ENCODE data around the gene TBL2.
"Not testable (repeated sequence)": the region's sequence is repeated elsewhere in the genome, so short reads cannot be mapped to it uniquely, and the experiment has no call there.

Gene TBL2

DNA sequence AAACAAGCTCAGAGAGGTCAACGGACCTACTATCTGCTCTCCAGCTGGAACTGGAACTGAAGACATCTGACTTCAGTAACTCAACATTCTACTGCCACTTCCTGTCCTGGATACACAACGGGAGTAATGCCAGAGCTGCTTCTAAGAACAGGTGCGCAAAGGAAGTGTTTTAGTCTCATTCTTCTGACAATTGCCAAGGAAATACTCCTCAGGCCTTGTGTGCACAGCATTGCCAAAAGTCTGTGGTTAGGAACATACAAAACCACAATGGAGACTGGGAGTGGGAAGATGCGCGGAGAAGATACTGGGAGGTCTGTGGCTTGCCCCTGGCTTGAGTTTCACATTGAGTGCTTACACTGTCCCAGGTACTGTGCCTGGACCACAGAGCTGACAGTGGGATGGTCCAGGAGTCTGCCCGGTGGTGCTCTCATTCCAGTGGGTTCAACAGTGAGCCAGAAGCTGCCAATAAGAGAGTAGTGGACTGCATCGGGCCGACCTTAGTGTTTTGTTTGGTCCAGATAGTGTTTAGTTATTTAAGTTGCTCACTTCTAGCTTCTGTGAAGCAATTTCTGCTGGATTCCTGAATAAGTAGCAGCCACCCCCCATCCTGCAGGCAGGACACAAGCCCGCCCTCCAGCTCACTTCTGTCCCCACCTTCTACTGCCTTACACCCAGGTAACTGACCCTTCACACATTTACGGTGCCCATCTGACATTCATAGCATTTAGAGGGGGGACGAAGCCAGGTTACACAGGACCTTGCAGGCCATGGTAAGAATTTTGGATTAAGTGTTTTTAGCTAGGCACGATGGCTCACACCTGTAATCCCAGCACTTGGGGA, 10.3 kb downstream of the TBL2 start:
- DNase-seq (ENCODE audit: low spot score) = no peak

DNA sequence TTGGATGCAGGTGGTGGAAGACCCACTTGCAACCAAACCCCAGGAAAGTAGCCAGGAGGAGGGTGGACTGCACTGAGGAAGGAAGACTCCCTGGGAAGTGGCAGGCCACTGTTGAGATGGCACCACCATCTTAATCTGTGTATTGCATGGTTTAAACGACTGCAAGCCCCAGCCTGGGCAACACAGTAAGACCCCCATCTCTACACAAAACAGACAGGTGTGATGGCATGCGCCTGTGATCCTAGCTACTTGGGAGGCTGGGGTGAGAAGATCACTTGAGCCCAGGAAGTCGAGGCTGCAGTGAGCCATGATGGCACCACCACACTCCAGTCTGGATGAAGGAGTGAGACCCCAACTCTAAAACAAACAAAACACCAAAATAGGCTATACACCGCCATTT, 11.2 kb downstream of the TBL2 start:
- DNase-seq (ENCODE audit: low spot score) = no peak

DNA sequence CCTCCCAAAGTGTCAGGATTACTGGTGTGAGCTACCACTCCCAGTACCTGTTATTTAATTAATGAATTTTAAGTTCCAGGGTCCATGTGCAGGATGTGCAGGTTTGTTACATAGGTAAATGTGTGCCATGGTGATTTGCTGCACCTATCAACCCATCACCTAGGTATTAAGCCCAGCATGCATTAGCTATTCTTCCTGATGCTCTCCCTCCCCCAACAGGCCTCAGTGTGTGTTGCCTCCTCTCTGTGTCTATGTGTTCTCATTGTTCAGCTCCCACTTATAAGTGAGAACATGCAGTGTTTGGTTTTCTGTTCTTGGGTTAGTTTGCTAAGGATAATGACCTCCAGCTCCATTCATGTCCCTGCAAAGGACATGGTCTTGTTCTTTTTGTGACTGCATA, 11.9 kb downstream of the TBL2 start:
- not testable (repeated sequence) for DNase-seq (ENCODE audit: low spot score)

DNA sequence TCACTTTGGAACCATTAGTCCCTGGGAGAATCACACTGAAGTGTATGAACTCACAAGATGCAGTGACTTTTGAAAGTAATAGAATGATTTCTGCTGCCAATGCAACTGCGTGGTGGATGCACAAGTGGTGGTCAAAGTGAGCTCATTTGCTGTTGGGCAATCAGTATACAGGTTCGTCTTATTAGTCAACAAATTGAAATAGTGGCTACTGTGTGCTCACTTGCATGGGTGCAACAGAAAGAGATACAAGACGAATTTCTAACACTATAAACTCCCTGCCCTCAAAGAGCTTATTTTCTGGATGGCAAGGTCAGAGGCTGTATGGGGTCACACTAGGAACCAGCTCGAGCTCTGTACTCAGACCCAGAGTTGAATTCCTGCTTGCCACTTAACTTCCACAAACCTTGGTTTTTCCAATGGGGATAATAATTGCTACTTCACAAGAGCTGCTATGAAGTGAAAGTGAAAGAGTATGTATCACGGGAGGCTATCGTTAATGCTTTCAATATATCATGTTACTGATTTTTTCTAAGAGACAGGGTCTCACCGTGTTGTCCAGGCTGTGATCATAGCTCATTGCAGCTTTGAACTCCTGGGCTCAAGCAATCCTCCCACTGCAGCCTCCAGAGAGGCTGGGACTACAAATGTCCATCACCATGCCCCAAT, 12.6 kb downstream of the TBL2 start:
- DNase-seq (ENCODE audit: low spot score) = no peak

DNA sequence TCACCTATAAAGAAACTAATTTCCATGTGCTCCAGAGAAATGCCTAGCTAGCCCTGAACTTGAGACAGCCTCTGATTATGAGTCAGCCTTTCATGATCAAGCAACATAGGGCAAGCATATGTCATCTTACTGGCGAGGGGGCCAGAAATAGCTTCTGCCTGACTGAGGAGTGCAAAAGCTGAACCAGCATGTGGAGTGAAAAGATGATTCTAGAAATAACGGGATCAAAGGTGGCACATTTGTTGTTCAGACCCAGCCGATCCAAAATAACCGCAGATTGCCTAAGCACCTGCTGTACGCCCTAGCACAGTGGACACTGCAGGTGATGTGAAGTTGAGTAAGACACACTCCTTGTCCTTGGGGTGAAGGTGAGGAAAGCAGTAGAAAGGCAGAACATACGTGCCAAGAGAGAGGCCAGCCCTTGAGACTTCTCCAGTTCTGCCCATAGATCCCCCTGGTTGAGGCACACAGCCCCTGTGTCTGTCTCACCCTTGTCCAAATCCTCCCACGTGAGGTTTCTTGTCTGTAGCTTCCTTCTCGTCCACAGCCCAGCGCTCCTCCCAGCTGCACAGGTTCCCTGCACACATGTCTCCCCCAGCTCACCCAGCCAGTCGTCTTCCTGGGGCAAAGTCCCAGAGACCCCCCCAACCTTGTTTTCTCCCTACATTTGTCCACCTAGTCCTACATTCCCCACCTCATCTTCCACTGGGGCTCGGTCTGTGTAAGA, 18.1 kb downstream of the TBL2 start:
- peak; percentile 87 for DNase-seq (ENCODE audit: low spot score)

DNA sequence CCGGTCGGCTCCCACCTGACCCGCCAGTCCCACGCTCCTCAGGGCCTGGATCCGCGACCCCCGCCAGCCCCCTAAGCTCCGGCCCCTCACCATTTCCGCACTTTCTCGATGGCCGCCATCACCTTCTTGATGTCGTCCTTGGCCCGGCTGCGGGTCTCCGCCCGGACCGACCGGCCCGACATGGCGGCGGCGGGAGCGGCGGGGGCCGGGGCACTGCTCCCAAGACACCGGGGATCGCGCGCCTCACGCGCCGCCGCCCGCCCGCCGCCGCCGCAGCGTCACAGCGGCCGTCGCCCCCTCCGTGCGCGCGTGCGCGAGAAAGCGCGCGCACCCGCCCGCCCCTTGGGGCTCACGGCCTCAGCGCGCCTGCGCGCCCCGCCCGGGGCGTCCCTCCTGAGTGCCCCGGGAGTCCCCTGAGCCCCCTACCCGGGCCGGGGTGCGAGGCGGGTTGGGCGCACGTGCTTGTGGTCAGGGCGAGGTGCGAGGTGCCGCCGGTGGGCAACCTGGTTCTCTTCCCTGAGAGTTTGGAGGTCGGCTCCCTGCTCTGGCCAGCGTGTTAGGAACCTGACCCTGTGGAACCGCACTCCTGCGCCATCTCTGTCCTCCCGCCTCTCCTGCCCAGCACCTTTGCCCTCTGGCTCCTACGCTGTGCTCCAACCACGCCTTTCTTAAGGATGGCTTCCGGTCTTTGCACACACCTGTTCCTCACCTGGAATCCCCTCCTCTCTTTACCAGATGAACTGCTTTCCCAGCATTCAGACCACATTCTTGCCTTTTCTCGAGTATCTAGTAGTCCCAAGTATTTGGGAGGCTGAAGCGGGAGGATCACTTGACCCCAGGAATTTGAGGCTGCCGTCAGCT, 20.8 kb downstream of the TBL2 start, which contains the start of gene BCL7B:
TSS of gene BCL7B (minus strand) at position 294 of the 861 bp plus-strand sequence. CDS start at position 182, 112 bp downstream.
- DNase-seq (ENCODE audit: low spot score) = peak; percentile 98

DNA sequence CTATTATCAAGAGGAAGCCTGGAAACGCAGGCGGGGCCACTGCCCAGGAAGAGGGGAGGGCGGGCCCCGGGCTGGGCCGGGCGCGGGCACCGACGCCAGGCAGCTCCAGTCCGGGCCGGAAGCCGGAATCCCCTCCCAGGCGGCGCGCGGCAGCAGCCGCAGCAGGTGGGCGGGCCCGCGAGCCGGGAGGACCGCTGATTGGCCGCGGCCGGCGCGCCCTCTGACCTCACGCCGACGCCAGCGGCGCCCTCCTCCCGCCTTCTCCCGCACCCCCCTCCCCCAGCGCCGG, 21.3 kb downstream of the TBL2 start:
- peak; percentile 98 for DNase-seq (ENCODE audit: low spot score)

DNA sequence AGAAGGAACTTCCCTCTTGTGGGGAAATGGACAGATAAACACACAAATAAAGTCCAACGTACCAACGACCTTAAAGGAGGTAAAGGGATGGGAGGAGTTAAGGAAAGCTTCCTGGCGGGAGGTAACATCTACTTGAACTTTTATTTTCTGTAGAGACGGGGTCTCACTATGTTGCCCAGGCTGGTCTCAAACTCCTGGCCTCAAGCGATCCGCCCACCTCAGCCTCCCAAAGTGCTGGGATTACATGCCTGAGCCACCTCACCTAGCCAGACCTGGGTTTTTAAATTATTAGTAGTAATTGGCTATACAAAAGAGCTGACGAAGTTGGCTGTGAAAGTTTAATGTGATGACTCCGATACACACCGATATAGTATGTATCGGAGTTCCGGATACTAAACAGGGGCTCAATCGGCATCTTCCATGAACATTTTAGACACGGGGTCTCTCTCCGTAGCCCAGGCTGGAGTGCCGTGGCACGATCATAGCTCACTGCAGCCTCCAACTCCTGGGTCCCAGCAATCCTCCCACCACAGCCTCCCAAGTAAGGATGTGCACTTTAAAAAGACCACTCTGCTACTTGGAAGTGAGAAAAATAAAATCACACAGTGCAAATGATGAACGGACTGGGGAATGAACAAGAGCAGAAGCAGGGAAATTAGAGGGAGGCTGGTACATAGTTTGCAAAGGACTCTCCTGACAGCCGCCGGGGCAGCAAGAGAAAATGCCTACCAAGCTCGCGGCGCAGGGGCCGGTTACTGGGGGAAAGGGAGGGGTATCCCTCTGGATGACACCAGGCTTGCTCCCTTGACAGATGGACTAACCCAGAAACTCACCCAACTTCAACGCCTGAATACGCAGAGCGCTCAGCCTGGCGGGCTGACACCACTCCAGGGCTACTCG, 21.9 kb downstream of the TBL2 start:
- DNase-seq (ENCODE audit: low spot score) = no peak

DNA sequence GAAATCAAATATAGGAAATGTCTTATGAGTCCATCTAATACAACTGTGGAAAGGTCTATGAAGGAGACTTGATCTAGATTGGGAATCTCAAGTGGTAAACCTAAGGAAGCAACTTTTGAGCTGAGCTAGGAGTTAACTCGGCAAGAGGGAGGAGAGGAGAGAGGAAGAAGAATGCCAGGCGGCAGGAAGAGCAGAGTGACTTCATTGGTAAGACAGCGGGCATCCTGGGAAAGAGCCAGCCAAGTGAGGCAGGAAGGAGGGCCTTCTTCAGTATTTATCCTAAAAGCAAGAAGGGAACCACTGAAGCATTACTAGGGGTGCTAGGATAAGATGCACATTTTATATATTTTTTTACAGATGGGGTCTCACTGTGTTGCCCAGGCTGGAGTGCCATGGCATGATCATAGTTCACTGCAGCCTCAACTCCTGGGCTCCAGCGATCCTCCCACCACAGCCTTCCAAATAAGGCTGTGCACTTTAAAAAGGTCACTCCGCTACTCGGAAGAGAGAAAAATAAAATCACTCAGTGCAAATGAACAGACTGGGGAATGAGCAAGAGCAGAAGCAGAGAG, 22.9 kb downstream of the TBL2 start:
- no peak for DNase-seq (ENCODE audit: low spot score)

DNA sequence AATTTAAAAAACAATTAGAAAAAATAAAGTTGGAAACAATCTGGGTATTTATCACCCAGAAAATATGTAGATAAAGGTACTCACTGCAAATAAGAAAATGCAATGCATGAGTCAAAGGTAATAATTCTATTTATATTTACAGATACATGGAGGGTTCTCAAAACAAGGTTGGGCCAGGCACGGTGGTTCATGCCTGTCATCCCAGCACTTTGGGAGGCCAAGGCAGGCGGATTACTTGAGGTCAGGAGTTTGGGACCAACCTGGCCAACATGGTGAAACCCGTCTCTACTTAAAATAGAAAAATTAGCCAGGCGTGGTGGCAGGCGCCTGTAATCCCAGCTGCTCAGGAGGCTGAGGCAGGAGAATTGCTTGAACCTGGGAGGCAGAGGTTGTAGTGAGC, 28.3 kb downstream of the TBL2 start:
- DNase-seq (ENCODE audit: low spot score) = not testable (repeated sequence)

DNA sequence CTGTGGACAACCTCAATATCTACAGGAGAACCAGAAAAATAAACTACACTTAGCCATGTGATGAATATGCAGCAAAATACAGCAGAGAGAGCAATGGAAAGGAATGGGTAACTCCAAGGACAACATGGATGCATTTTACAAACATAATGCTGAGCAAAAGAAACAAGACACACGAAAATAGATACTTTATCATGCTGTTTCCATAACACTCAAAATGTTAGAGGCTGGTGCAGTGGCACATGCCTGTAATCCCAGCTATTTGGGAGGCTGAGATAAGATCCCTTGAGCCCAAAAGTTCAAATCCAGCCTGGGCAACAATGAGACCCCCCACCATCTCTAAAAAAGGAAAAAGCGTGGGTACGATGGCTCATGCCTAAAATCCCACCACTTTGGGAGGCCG, 29.2 kb downstream of the TBL2 start:
- DNase-seq (ENCODE audit: low spot score) = no peak

DNA sequence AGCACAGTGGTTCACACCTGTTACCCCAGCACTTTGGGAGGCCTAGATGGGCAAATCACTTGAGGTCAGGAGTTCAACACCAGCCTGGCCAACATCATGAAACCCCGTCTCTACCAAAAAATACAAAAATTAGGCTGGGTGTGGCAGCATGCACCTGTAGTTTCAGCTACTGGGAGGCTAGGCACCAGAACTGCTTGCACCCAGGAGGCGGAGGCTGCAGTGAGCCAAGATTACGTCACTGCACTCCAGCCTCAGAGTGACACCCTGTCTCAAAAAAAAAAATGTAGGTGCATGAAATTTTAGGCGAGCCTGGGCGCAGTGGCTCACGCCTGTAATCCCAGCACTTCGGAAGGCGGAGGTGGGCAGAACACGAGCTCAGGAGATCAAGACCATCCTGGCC, 30.5 kb downstream of the TBL2 start:
- DNase-seq (ENCODE audit: low spot score) = no peak

DNA sequence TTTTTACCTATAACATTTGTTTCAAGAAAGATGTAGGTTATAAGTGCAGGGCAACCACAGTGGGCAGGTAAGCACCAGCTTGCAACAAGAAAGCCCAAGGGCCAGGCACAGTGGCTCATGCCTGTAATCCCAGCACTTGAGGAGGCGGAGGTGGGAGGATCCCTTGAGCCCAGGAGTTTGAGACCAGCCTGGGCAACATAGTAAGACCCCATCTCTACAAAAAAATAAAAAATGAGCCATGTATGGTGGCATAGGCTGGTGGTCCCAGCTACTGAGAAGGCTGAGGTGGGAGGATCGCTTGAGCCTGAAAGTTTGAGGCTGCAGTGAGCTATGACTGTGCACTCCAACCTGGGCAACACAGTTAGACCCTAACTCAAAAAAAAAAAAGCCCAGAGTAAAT, 33.7 kb downstream of the TBL2 start:
- DNase-seq (ENCODE audit: low spot score) = no peak

DNA sequence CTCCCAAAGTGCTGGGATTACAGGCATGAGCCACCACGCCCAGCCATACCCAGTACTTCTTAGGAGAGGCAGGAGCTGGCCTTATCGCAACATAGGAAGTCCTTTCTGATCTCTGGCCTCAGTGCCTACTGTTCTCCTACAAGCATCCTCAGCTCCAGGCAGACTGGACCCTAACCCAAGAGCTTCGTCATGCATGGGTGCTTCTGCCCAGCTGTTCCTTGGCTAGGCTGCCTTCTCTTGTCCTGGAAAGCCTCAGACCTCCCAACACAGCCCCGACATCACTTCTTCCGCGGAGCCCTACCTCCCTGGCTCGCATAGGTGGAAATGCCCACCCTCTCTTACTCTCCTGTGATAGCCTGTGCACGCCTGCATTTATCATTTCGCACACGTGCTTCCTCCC, 36.7 kb downstream of the TBL2 start:
- no peak for DNase-seq (ENCODE audit: low spot score)

DNA sequence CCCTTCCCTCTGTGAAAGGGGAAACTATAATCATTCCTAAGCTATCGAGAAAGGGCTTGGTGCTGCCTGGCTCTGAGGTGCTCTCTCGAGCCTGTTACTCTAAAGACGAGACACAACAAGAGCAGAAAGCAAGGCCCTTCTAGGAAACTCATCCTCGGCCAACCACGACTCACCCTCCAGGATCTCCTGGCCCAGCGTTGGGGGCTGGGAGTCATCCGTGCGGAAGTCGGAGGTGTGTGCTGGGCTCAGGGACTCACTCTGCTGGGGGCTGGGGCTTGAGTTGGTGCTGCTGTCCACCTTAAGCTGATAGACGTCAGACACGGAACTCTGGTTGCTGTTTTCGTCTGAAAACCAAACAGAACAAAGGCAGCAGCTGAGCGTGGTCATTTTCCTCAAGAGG, 38.7 kb downstream of the TBL2 start:
- DNase-seq (ENCODE audit: low spot score) = no peak

DNA sequence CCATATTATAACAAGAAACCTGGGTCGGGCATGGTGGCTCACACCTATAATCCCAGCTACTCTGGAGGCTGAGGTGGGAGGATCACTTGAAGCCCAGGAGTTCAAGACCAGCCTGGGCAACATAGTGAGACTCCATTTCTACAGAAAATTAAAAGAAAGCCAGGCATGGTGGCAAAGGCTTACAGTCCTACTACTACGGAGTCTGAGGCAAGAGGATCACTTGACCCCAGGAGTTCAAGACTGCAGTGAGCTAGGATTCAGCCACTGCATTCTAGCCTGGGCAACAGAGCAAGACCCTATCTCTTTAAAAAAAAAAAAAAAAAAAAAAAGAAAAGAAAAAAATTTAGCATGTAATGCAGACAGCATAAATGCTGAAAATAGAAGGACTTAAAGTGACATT, 39.9 kb downstream of the TBL2 start:
- DNase-seq (ENCODE audit: low spot score) = not testable (repeated sequence)

DNA sequence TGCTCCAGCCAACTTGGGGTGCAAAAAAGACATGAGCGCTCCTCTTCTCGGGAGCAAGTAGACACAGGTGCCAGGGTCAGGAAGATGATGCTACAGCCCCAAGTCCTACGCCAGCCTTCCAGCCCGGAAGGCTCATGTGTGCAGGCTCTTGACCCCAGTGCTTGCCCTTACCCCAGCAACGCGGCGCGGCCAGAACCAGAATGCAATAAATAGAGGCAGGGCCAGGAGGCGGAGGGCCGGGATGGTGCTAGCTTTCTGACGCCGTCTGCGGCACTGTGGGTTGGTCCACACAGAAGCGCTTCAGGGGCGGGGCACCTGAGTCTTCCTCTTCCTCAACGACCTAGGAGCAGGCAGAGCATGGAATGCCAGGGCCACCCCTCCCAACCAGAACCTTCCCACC, 41.3 kb downstream of the TBL2 start:
- no peak for DNase-seq (ENCODE audit: low spot score)

DNA sequence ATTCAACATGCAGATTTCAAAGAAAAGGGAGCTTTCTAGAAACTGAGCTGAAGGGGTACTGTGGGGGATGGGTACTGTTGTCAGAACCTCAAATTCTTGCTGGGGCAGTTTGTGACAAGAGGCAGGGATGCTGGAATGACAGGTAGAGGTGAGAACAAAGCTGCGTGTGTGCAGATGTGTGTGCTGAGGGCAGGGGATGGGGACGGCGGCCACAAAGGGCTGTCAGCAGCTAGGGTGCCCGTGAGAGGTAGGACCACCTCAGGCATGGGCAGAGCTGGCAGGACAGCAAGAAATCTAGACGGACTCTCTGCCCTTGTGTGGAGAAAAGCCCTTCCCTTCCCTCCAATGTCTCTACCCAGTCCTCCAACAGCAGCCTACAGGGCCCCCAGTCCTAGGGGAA, 41.9 kb downstream of the TBL2 start:
- no peak for DNase-seq (ENCODE audit: low spot score)

DNA sequence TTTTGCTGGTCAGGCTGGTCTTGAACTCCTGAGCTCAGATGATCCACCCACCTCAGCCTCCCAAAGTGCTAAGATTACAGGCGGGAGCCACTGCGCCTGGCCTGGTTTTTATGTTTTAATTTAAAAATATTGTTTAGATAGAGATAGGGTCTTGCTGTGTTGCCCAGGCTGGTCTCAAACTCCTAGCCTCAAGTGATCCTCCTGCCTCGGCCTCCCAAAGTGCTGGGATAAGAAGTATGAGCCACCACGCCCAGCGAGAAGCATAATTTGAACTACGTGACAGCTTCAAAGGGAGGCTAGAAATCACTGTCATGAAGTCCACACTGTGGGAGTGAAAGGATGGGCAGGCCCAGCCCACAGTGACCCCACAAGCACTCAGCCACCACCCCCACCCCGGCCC, 42.5 kb downstream of the TBL2 start:
- not testable (repeated sequence) for DNase-seq (ENCODE audit: low spot score)

DNA sequence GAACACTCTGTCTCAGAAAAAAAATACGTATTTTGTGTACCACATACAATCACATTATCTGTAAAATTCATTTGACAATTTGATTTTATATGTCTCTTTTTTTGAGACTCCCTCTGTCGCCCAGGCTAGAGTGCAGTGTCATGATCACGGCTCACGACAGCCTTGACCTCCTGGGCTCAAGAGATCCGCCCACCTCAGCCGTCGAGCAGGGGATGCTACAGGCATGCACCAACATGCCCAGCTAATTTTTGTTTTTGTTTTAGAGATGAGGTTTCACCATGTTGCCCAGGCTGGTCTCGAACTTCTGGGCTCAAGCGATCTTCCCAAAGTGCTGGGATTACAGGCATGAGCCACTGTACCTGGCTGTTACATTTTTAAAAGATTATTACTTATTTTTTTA, 44.6 kb downstream of the TBL2 start:
- no peak for DNase-seq (ENCODE audit: low spot score)

DNA sequence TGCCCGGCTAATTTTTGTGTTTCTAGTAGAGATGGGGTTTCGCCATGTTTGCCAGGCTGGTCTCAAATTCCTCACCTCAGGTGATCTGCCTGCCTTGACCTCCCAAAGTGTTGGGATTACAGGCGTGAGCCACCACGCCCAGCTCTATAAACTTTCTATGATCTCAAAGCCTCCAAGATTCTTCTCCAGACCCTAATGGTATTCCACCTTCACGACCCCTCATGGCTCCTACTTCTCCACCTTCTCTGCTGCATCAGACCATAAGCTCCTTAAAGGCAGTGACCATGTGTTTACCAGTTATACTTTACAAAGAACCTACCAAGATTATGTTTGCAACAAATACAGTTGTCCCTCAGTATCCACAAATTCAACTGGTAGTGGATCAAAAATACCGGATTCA, 46.2 kb downstream of the TBL2 start:
- no peak for DNase-seq (ENCODE audit: low spot score)
